Stimulated activated naive CD8-positive, alpha-beta T cell treated with anti-CD3 and anti-CD28 coated beads, Interleukin-15, amount 100 ng/mL, for 72 hours (primary cell): ENCODE measurements around the gene SPTBN5.

Experiments
- ATAC-seq: fragments of 150-1000 bp; cut with Tn5 transposase; 2 replicates; pipeline ENCODE4 v1.10.0; 2021; ENCODE audit warnings: mild to moderate bottlenecking, moderate library complexity
- DNase-seq, 2 donors: peaks; one replicate each; pipeline ENCODE4 v3.0.0; 2021 to 2022
- H3K27ac Mint-ChIP-seq, 2 donors: one replicate each; pipeline ENCODE4 v1.8.0; 2022; ENCODE audit warnings: mild to moderate bottlenecking in 2 of 2, mixed read lengths in 2 of 2, moderate library complexity in 2 of 2
- H3K27me3 Mint-ChIP-seq: one replicate; pipeline ENCODE4 v1.8.0; 2022; ENCODE audit warnings: mixed read lengths
- H3K4me1 Mint-ChIP-seq: one replicate; pipeline ENCODE4 v1.8.0; 2022; ENCODE audit warnings: mild to moderate bottlenecking, mixed read lengths
- H3K4me3 Mint-ChIP-seq, 2 donors: one replicate each; pipeline ENCODE4 v1.8.0; 2022; ENCODE audit warnings: mild to moderate bottlenecking in 2 of 2, mixed read lengths in 2 of 2, moderate library complexity in 1 of 2
- H3K9me3 Mint-ChIP-seq, 2 donors: one replicate each; pipeline ENCODE4 v1.8.0; 2022; ENCODE audit warnings: mixed read lengths in 2 of 2

Gene SPTBN5

DNA sequence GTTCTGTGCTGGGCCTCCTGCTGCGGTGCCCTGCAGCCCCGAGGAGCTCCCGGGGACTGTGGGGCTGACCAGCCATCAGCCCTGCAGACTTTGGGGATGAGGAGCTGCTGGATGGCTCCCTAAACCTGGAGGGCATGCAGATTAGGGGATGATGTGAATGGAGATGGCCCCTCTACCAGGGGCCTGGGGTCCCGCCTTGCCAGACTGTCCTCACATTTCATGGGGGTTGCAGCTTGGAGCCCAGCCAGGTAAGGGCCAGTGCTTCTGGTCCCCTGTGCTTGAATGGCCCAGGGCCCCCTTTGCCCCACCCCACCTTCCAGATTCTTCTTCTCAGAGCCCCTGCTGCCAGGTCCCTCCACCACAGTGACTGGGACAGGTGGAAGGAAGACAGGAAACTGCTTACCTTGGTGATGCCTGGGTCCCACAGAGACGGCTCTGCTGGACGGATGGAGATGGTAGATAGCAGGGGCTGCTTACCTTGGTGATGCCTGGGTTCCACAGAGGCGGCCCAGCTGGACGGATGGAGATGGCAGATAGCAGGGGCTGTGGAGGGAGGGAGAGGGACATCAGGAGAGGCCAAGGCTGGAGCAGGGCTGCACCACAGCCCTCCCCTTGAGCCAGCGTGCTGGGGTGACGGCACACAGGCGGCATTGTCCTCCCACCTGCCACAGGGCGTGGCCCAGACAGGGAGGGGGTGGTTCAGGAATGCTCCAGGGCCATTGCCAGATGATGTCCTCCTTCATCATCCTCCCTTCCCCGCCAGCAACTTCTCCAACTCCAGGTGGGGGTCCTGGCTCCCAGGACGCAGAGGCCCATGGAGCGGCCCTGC, at the start of gene SPTBN5:
SPTBN5 (minus strand) TSS at position 632 of the 829 bp plus-strand sequence; CDS start at position 76, 556 bp downstream.
- H3K27me3 Mint-ChIP-seq = no peaks in the 10 kb centered on the region
- peak within 1 kb of the TSS in 1 of 2 donors; percentile 93 for H3K27ac Mint-ChIP-seq
- ATAC-seq (no peak), DNase-seq (no peak)
- H3K9me3 Mint-ChIP-seq = no peaks in the 10 kb centered on the region
- H3K4me1 Mint-ChIP-seq = peaks cover 50% of the 10 kb centered on the region
- peak within 1 kb of the TSS; percentile 45 to 83 for H3K4me3 Mint-ChIP-seq

DNA sequence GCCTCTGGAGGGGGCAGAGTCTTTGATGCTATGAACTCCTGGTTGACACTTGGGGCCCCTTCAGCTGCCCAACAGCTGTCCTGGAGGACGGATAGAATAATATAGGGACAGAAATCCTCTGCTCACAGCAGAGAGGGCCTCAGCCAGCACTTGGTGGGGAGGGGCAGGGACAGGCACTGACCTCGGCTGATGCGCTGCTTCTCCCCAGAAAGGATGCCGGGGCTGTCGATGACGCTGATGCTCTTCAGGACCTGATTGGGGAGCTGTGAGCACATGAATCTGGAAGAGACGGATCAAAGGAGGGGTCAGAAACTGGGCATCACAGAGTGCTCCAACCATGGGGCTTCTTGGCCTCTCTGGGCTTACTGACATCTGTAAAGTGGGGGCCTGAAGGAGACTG, 49.0 kb upstream of the SPTBN5 start:
- H3K27ac Mint-ChIP-seq = peak overlapping the region in 1 of 2 donors; percentile 73

DNA sequence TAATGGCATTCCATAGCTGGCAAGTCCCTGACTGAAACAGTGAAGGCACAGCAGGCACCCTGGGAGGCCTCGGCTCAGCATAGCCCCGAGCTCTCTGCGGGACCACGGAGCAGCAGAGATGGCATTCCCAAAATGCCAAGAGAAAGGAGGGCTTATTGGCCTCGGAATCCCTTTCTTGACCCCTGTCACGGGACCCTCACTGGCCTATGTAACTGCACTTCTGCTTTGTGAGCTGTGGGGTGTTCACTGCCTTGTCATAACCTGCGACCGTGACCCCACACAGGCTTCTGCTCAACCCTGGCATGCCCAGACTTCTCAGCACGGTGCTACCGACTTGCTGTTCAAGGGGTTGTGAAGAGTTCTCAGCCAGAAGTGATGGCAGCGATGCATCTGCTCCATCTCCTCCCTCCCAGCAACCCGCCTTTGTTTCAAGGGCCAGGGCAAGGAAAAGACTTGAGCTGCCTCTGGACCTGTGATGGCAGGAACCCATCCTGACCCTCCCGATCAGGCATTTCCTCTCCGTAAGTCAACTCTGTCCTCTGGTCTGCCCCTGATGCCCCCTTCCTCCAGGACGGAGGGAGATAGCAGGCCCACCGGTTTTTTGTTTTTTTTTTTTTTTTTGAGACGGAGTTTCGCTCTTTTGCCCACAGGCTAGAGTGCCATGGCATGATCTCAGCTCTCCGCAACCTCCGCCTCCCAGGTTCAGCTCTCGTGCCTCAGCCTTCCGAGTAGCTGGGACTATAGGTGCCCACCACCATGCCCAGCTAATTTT, 48.0 kb upstream of the SPTBN5 start:
- Mint-ChIP-seq H3K4me1 (peaks cover 29% of the 10 kb centered on the region), H3K27me3 (no peaks in the 10 kb centered on the region), H3K27ac (no peak overlapping the region), H3K4me3 (no peak overlapping the region), H3K9me3 (no peaks in the 10 kb centered on the region)
- DNase-seq (no peak), ATAC-seq (no peak)

More for the DNA sequence above, 49.0 kb upstream of the SPTBN5 start:
- peaks cover 18% of the 10 kb centered on the region for H3K4me1 Mint-ChIP-seq
- no peaks in the 10 kb centered on the region for H3K27me3 Mint-ChIP-seq
- H3K9me3 Mint-ChIP-seq = no peaks in the 10 kb centered on the region
- ATAC-seq (no peak), DNase-seq (no peak)
- no peak overlapping the region for H3K4me3 Mint-ChIP-seq

DNA sequence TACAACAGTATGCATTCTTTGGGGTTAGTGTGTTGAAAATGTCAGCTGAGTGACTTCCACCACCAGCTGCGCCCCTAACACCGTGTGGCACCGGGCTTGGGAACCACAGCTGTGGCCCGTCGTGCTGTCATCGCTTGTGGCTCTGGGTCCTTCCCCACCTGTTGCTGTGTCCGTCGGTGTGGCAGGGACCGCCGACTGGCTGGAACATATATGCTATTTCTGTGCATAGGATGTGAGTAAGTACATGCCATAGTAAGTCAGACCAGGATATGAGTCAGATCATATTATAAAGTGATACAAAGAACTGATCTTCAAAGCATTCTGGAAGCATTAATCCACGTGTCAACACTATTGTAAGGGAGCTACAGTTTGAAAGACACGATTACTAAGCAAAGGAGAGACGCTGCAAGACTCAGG, 46.6 kb upstream of the SPTBN5 start:
- H3K4me1 Mint-ChIP-seq = peaks cover 43% of the 10 kb centered on the region
- no peaks in the 10 kb centered on the region for H3K27me3 Mint-ChIP-seq
- H3K9me3 Mint-ChIP-seq = no peaks in the 10 kb centered on the region
- peak; percentile 77 for ATAC-seq
- peak overlapping the region in 1 of 2 donors; percentile 75 for H3K27ac Mint-ChIP-seq
- H3K4me3 Mint-ChIP-seq = no peak overlapping the region
- DNase-seq = peak; percentile 7 to 56

DNA sequence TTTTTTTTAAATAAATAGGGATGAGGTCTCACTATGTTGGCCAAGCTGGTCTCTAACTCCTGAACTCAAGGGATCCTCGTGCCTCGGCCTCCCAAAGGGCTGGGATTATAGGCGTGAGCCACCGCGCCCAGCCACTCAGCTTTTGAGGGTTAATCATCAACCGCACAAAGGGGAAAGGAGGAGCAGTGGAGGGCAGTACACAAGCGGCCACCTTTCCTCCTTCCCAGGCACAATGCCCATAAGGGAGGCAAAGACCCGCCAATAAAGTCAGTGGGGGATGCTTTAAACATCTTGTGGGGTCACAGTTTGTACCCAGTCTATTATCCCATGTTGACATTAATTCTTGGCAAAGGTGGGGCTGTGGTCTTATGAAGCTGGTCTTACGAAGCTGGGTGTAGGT, 46.1 kb upstream of the SPTBN5 start:
- no peak for DNase-seq
- Mint-ChIP-seq H3K27ac (peak overlapping the region in 1 of 2 donors; percentile 20), H3K9me3 (no peaks in the 10 kb centered on the region), H3K4me1 (peaks cover 47% of the 10 kb centered on the region), H3K27me3 (no peaks in the 10 kb centered on the region), H3K4me3 (no peak overlapping the region)
- ATAC-seq = no peak

DNA sequence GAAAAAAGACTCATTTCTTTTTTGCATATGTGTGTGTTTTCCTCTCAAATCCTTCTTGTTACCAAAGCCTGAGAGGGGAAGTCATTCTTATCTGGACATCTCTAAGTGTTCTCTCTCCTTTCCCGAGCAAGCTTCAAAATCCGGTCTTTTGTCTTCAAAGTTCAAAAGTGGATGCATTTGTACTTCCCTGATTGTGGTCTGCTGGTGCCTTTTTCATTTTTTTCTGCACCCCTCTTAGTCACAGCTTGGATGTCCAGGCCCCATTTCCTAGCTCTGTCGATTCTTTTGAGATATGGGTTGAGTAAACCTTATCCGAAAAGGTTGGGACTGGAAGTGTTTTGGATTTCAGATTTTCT, 43.7 kb upstream of the SPTBN5 start:
- H3K9me3 Mint-ChIP-seq = no peaks in the 10 kb centered on the region

DNA sequence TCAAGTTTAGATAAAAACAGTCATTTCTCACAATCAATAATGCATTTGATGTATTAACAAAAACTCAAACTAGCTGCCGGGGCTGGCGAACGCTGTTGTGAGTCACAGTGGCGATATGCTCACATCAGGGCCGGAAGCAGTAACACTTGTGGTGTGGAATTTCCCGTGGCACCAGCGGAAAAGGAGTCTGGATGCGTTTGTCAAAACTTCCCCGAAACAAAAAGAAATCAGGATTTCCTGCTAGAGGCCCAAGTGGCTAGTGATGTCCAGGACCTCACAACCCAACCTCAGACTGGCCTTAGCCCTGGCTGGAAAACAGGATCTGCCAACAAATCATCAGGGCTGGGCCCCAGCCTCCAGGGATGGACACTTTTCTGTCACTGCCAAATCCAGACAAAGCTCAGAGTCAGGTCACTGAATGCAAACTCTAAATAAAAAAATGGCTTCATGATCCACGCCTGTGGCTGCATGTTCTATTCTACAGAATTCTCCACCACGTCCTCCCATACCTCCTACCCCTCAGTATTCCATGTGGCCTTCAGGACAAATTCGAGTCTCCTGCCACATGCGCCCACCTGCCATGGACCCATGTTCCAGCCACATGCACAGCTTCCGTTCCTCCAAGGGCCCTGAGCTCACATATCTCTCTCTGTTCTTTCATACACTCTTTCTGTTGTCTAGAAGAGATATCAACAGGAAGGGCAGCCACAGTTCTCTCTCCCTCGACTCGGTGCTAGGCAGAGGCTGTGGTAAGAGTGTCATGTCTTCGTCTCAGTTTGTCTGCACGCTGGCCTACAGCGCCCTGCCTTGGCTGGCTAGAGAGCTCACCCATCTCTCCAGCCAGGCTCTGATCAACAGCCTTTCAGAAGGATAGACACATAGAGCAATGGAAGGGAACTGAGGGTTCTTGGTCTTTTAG, 43.1 kb upstream of the SPTBN5 start:
- Mint-ChIP-seq H3K4me1 (peaks cover 75% of the 10 kb centered on the region), H3K27ac (peak overlapping the region; percentile 97 to 98)
- peak; percentile 82 for ATAC-seq

More for the DNA sequence above, 43.7 kb upstream of the SPTBN5 start:
- Mint-ChIP-seq H3K27me3 (no peaks in the 10 kb centered on the region), H3K4me3 (peak overlapping the region; percentile 72 to 74), H3K27ac (peak overlapping the region; percentile 97 to 98), H3K4me1 (peaks cover 72% of the 10 kb centered on the region)
- DNase-seq = no peak
- no peak for ATAC-seq

DNA sequence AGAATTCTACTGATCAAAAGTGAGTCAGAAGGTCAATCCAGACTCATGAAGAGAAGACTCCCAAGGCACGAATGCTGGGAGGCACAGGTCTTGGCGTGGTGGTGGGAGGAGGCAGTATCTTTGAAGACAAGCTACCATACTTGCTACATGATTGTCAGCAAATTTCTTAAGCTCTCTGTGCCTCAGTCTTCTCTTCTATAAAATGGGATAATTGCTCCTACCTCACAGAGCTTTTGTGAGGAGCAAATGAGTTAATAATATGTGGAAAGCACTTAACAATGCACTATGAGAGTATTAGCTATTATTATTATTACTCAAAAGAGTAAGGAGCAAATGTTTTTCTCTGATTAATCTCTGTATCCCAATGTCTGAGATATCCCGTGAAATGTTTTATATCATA, 42.3 kb upstream of the SPTBN5 start:
- H3K9me3 Mint-ChIP-seq = no peaks in the 10 kb centered on the region
- DNase-seq (no peak), ATAC-seq (no peak)
- peaks cover 73% of the 10 kb centered on the region for H3K4me1 Mint-ChIP-seq
- peak overlapping the region; percentile 72 to 74 for H3K4me3 Mint-ChIP-seq
- H3K27ac Mint-ChIP-seq = peak overlapping the region; percentile 97 to 98
- no peaks in the 10 kb centered on the region for H3K27me3 Mint-ChIP-seq

More for the DNA sequence above, 43.1 kb upstream of the SPTBN5 start:
- Mint-ChIP-seq H3K9me3 (no peaks in the 10 kb centered on the region), H3K27me3 (no peaks in the 10 kb centered on the region), H3K4me3 (peak overlapping the region; percentile 72 to 74)
- DNase-seq = peak; percentile 52 to 75

DNA sequence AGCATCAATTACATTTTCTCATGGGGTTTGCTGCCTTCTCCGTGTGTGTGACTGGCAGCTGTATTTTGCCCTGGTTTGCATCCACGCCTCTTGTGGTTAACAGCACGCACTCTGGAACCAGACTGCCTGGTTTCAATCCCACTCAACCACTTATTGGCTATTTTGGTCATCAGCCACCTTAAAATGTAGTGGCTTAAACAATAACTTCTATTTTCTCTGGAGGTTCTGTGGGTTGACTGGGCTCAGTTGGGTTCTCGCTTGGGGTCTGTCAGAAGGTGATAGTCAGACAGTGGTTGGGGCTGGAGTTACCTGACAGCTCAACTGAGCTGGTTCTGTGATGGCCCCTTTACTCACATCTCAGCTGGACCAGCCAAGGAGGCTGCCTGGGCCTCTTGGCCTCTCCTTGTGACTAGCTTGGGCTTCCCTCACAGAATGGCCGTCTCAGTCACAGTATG, 41.7 kb upstream of the SPTBN5 start:
- no peaks in the 10 kb centered on the region for H3K9me3 Mint-ChIP-seq
- H3K4me3 Mint-ChIP-seq = peak overlapping the region; percentile 63 to 72
- DNase-seq = peak; percentile 7 to 45
- ATAC-seq = peak; percentile 39
- peaks cover 69% of the 10 kb centered on the region for H3K4me1 Mint-ChIP-seq
- peak overlapping the region; percentile 97 for H3K27ac Mint-ChIP-seq
- no peaks in the 10 kb centered on the region for H3K27me3 Mint-ChIP-seq

DNA sequence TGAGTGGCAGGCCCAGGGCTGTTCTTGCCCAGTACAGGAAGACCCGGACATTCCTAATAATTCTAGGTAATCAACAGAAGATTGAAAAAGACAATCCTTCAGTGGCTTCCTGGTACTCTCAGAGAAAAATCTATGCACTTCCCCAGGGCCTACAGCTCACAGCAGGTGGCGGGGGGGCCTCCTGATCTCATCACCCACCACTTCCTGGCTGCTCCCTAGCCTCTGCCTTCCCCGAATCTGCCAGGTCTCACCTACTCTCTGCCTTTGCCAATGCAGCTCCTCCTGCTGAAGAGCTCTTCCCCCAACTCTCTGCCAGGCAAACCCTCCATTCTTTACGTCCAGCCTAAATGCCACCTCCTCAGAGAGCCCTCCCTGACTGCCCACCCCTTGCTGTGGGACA, 41.0 kb upstream of the SPTBN5 start:
- peak overlapping the region; percentile 63 to 72 for H3K4me3 Mint-ChIP-seq
- DNase-seq (peak; percentile 38 to 52), ATAC-seq (peak; percentile 72)
- no peaks in the 10 kb centered on the region for H3K27me3 Mint-ChIP-seq
- peak overlapping the region; percentile 97 for H3K27ac Mint-ChIP-seq
- peaks cover 69% of the 10 kb centered on the region for H3K4me1 Mint-ChIP-seq
- no peaks in the 10 kb centered on the region for H3K9me3 Mint-ChIP-seq

DNA sequence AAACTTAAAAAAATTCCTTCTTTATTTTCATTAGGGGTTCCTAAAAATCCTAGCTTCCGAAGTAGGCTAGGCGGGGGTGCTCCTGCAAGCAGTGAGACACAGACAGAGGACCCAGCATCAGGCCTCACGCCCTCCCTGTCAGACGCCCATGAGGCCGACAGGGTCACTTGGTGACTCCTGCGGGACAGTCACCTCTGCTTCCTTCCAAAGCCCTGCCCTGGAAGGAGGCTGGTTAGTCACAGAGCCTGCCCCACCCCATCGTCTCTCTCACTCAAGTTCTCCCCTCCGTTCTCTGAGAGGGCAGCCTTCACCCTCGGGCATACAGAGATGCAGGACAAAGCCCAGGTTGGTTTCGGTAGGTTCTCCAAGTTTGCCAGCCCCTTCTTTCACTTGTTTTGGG, 39.9 kb upstream of the SPTBN5 start:
- Mint-ChIP-seq H3K4me1 (peaks cover 80% of the 10 kb centered on the region), H3K27ac (peak overlapping the region; percentile 43 to 97), H3K4me3 (no peak overlapping the region), H3K9me3 (no peaks in the 10 kb centered on the region), H3K27me3 (no peaks in the 10 kb centered on the region)
- ATAC-seq (no peak), DNase-seq (no peak)

DNA sequence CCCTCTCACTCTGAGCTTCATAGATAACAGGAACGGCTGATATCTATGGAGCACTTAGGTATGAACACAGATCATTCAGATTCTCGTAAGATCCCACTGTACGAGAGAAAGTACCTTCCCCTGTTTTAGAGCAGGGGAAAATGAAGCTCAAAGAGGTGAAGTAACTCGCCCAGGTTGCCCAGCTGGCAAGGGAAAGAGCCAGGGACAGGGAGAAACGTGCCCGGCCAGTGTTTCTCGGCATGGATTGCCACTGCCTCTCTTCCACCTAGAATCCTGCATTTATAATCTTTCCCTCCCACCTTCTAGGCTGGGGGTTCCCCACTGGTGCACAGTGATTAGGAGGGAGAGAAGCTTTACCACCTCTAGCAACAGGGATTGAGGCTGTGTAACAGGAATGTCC, 39.5 kb upstream of the SPTBN5 start:
- H3K9me3 Mint-ChIP-seq = no peaks in the 10 kb centered on the region
- no peak overlapping the region for H3K4me3 Mint-ChIP-seq
- ATAC-seq (no peak), DNase-seq (no peak)
- H3K27ac Mint-ChIP-seq = peak overlapping the region in 1 of 2 donors; percentile 19
- H3K4me1 Mint-ChIP-seq = peaks cover 84% of the 10 kb centered on the region
- H3K27me3 Mint-ChIP-seq = no peaks in the 10 kb centered on the region

DNA sequence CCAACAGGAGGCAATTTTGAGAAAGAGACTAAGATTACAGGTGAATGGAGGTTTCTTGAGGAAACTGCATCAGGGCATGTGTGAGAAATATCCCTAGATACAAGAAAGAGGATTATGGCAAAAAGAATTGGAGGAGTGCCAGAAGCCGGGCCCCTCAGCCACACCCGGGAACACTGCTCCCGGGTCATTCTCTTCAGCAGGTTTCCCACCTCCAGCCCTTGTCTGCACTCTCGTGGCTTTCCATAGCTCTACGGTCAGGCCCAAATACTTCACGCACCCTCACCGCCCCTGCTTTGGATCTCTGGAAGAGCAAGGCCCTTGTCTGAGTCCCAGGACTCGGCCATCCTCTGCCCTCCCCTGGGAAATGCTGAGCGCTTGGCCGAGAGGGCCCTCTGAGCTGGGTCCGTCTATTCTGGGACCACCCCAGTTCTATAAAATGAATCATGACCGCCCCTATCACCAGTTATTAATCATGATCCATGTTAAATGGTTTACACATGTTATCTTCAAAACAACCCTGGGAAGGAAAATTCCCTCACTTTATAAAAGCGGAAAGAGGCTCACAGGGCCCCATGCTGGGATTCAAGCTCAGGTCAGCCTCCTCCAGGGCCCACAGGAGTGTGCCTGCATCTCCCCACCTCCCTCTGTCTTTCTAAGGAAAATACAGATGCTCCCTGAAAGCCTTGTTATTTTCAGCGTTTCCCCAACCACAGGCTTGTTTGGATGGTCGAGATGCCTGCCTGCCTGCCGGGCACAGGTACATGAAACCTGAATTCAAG, 38.8 kb upstream of the SPTBN5 start:
- Mint-ChIP-seq H3K9me3 (no peaks in the 10 kb centered on the region), H3K4me3 (no peak overlapping the region), H3K27me3 (no peaks in the 10 kb centered on the region), H3K4me1 (peaks cover 83% of the 10 kb centered on the region), H3K27ac (peak overlapping the region in 1 of 2 donors; percentile 19)
- no peak for ATAC-seq
- DNase-seq = no peak

DNA sequence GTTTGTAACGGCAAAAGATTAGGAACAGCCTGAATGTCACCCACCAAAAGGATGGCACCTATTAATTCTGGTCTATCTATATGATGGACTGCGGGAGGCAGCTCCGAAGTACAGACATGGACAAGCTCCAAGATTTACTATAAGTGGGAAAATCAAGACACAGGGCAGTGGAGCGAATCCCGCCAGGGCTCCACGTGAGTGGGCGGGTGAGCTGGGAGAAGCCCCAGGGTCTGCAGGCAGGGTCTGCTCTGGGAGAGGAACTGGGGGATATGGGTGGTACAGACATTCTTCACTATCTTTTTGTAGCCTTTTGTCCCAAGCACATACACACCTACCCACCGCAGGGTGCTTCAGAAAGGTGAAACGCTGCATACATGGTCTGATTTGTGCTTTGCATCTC, 38.2 kb upstream of the SPTBN5 start:
- ATAC-seq (no peak), DNase-seq (no peak)
- Mint-ChIP-seq H3K27me3 (no peaks in the 10 kb centered on the region), H3K4me1 (peaks cover 83% of the 10 kb centered on the region), H3K4me3 (no peak overlapping the region), H3K27ac (no peak overlapping the region), H3K9me3 (no peaks in the 10 kb centered on the region)
